Stimulated activated CD4-positive, alpha-beta T cell treated with anti-CD3 and anti-CD28 coated beads, Interleukin-1b, Interleukin-23, amount 100 ng/mL, for 24 hours (primary cell): ENCODE measurements around the gene CHMP1B.

Experiments
- DNase-seq, 4 experiments: peaks; one replicate each; pipeline ENCODE4 v3.0.0-alpha.2; 2020; ENCODE audit warnings: low read depth in 4 of 4, low spot score in 1 of 4

The CHMP1B gene

GRCh38 chr18:11901826-11902438, 50.7 kb downstream of the CHMP1B start:
- no peak for DNase-seq

- no peak for DNase-seq
These were observed 51.5 kb downstream of the CHMP1B start for GRCh38 chr18:11902522-11903292.
